ENCODE results near the gene SLC26A3. TPM values are rescaled to one million over a fixed set of nuclear protein-coding genes. Genes with fewer than 3 reads are reported as not detected.

SLC26A3 gene
- total and polyA plus RNA-seq, 2 donors (not counting 1 experiment from before 2014, with no cell fraction given), result not detected

GRCh38 chr7:107842213-107842612 is 39.2 kb upstream of the SLC26A3 start:
- H3K4me2 ChIP-seq (ENCODE audit: extremely low read depth, insufficient read depth, low read length), result no peak overlapping the region
- H3K79me2 ChIP-seq (ENCODE audit: control insufficient read depth, insufficient read depth, low read length), result no peaks in the 10 kb centered on the region
- no peak overlapping the region for H3K27ac ChIP-seq (ENCODE audit: insufficient read depth, low read length)
- no peaks in the 10 kb centered on the region for H4K20me1 ChIP-seq (ENCODE audit: control insufficient read depth, extremely low read depth, insufficient read depth, low read length)
- no peak overlapping the region for H3K9ac ChIP-seq (ENCODE audit: insufficient read depth, low read length)
- H3K36me3 ChIP-seq (ENCODE audit: control insufficient read depth, insufficient read depth, low read length), result no peaks in the 10 kb centered on the region
- DNase-seq (ENCODE audit: low read depth in 2 of 2), result no peak
- peaks cover 3% of the 10 kb centered on the region for H3K27me3 ChIP-seq (ENCODE audit: control insufficient read depth, insufficient read depth, low read length)
- H3K4me3 ChIP-seq (replicated peaks in 1 of 4; ENCODE audit: control extremely low read depth in 1 of 4, insufficient read depth in 1 of 4, low read depth in 3 of 4, low read length in 4 of 4), result no peak overlapping the region
- H3K4me1 ChIP-seq (ENCODE audit: control insufficient read depth, extremely low read depth, insufficient read depth, low read length), result no peaks in the 10 kb centered on the region
- no peak for TF ChIP-seq EZH2 (IDR thresholded peaks at IDR 0.05; ENCODE audit: low read length, missing control alignments)
- TF ChIP-seq CTCF (conservative IDR thresholded peaks at IDR 0.05 in 1 of 2, IDR thresholded peaks at IDR 0.05 in 1 of 2; ENCODE audit: low read depth in 1 of 2, low read length in 2 of 2), result no peak
- no peak overlapping the region for H2AFZ ChIP-seq (ENCODE audit: low read length)
- no peaks in the 10 kb centered on the region for H3K9me3 ChIP-seq (ENCODE audit: control insufficient read depth, insufficient read depth, low read depth, low read length)

DNA sequence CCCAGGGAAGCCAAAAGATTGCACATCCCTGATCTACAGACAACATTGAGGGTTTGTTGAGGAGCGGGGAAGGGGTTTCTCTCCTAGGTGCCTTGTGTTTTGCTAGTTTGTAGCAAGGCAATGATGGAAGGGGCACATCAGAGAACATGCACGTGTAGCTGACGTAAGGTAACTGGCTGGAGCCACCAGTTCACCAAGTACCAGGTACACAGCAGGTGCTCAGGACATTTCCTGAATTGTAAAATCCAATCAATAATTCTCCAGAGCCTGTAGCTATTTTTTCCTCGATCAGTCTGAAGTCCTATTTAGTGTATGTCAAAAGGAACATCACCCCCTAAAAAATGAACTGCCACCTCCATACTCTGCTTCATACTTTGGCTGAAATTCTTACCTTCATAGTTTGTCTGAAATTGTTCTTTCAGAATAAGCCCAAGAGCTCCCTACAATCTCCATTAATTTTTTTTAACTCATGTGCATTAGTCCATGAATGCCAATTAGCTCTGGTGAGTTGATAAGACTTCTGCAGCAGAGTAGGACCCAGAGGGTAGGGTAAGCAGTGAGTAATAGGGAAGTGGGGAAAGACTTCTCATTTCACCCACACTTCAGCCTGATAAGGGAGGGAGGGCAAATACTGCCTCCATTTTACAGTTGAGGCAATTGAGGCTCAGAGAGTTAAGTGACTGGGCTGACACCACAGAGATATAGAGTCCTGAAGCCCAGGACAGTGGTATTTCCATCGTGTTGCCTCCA is 36.0 kb upstream of the SLC26A3 start:
- no peak overlapping the region for H3K4me2 ChIP-seq (ENCODE audit: extremely low read depth, insufficient read depth, low read length)
- H3K9me3 ChIP-seq (ENCODE audit: control insufficient read depth, insufficient read depth, low read depth, low read length), result no peaks in the 10 kb centered on the region
- no peak overlapping the region for H2AFZ ChIP-seq (ENCODE audit: low read length)
- no peaks in the 10 kb centered on the region for H3K79me2 ChIP-seq (ENCODE audit: control insufficient read depth, insufficient read depth, low read length)
- no peak overlapping the region for H3K4me3 ChIP-seq (replicated peaks in 1 of 4; ENCODE audit: control extremely low read depth in 1 of 4, insufficient read depth in 1 of 4, low read depth in 3 of 4, low read length in 4 of 4)
- no peaks in the 10 kb centered on the region for H3K36me3 ChIP-seq (ENCODE audit: control insufficient read depth, insufficient read depth, low read length)
- no peaks in the 10 kb centered on the region for H3K4me1 ChIP-seq (ENCODE audit: control insufficient read depth, extremely low read depth, insufficient read depth, low read length)
- no peak overlapping the region for H3K27ac ChIP-seq (ENCODE audit: insufficient read depth, low read length)
- H3K9ac ChIP-seq (ENCODE audit: insufficient read depth, low read length), result no peak overlapping the region
- TF ChIP-seq EZH2 (IDR thresholded peaks at IDR 0.05; ENCODE audit: low read length, missing control alignments) (no peak), CTCF (conservative IDR thresholded peaks at IDR 0.05 in 1 of 2, IDR thresholded peaks at IDR 0.05 in 1 of 2; ENCODE audit: low read depth in 1 of 2, low read length in 2 of 2) (no peak)
- no peaks in the 10 kb centered on the region for H4K20me1 ChIP-seq (ENCODE audit: control insufficient read depth, extremely low read depth, insufficient read depth, low read length)
- H3K27me3 ChIP-seq (ENCODE audit: control insufficient read depth, insufficient read depth, low read length), result peaks cover 5% of the 10 kb centered on the region
- no peak for DNase-seq (ENCODE audit: low read depth in 2 of 2)

DNA sequence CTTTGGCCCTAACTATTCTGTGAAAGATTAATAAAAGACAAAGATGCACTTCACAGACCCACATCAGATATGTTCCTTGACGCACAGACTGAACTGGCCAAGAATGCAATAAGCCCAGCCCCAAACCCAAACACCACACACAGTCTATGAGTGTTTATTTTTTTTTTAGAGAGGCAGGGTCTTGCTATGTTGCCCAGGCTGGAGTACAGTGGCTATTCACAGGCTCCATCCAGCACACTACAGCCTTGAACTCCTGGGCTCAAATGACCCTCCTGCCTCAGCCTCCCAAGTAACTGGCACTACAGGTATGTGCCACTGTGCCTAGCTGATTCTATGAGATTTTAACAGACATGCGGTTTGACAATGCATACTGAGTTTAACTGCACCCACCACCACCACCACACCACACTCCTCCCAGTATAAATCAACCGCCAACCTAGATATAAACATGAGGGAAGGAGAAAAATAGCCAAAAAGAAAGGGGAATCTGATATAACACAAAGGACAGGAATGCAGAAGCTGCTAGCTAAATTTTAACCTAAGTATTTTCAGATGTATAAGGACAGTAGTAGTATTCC is 35.1 kb upstream of the SLC26A3 start:
- no peaks in the 10 kb centered on the region for H4K20me1 ChIP-seq (ENCODE audit: control insufficient read depth, extremely low read depth, insufficient read depth, low read length)
- no peak overlapping the region for H2AFZ ChIP-seq (ENCODE audit: low read length)
- no peak overlapping the region for H3K9ac ChIP-seq (ENCODE audit: insufficient read depth, low read length)
- TF ChIP-seq CTCF (conservative IDR thresholded peaks at IDR 0.05 in 1 of 2, IDR thresholded peaks at IDR 0.05 in 1 of 2; ENCODE audit: low read depth in 1 of 2, low read length in 2 of 2) (no peak), EZH2 (IDR thresholded peaks at IDR 0.05; ENCODE audit: low read length, missing control alignments) (no peak)
- H3K36me3 ChIP-seq (ENCODE audit: control insufficient read depth, insufficient read depth, low read length), result no peaks in the 10 kb centered on the region
- H3K9me3 ChIP-seq (ENCODE audit: control insufficient read depth, insufficient read depth, low read depth, low read length), result no peaks in the 10 kb centered on the region
- no peak for DNase-seq (ENCODE audit: low read depth in 2 of 2)
- no peaks in the 10 kb centered on the region for H3K79me2 ChIP-seq (ENCODE audit: control insufficient read depth, insufficient read depth, low read length)
- no peak overlapping the region for H3K27ac ChIP-seq (ENCODE audit: insufficient read depth, low read length)
- no peak overlapping the region for H3K4me3 ChIP-seq (replicated peaks in 1 of 4; ENCODE audit: control extremely low read depth in 1 of 4, insufficient read depth in 1 of 4, low read depth in 3 of 4, low read length in 4 of 4)
- peaks cover 5% of the 10 kb centered on the region for H3K27me3 ChIP-seq (ENCODE audit: control insufficient read depth, insufficient read depth, low read length)
- H3K4me2 ChIP-seq (ENCODE audit: extremely low read depth, insufficient read depth, low read length), result no peak overlapping the region
- H3K4me1 ChIP-seq (ENCODE audit: control insufficient read depth, extremely low read depth, insufficient read depth, low read length), result no peaks in the 10 kb centered on the region
